Upper lobe of left lung (tissue), 4 donors: ENCODE measurements around the gene UBAP1.

Experiments
- CTCF ChIP-seq, 6 experiments: fragments of 450-650 bp in 4 of 6; fragments of 200-600 bp in 2 of 6; sonication (generic) in 2 of 6; IDR thresholded peaks; one replicate each; pipeline ENCODE4 v1.5.1; 2016 to 2019; ENCODE audit warnings: antibody characterized with exemption in 6 of 6
- EP300 ChIP-seq, 4 donors: sonication (generic); formaldehyde crosslinking; IDR thresholded peaks; one replicate each; pipeline ENCODE4 v1.5.1; 2017; ENCODE audit warnings: antibody characterized with exemption in 4 of 4, control low read depth in 2 of 4
- POLR2A ChIP-seq, 4 donors: fragments of 450-650 bp; IDR thresholded peaks; one replicate each; pipeline ENCODE4 v1.5.1; 2016 to 2017; ENCODE audit warnings: antibody characterized with exemption in 4 of 4, mild to moderate bottlenecking in 2 of 4
- POLR2AphosphoS5 ChIP-seq, 2 donors: sonication (generic); formaldehyde crosslinking; IDR thresholded peaks; one replicate each; pipeline ENCODE4 v1.5.1; 2017; ENCODE audit warnings: antibody characterized with exemption in 2 of 2

DNA sequence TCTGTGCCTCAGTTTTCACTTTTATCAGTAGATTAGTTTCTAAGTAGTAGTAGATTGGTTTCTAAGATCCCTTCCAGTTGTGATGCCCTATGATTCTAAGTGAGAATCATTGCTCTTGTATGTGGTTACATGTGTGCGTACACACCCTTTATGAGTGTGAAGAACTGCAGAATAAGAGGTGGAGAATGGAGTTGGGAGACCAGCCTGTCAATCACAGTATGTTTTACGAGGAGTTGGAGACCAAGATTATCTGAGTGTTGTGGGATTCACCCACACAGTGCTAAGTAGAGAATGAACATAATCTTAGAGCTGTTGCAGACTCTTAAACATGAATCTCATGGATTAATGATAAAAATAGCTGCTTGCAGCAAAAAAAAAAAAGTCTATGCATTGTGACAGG lies 112.6 kb downstream of the UBAP1 start:
- TF ChIP-seq EP300 (IDR thresholded peaks at IDR 0.05), result no peak
- no peak for TF ChIP-seq CTCF (IDR thresholded peaks at IDR 0.05)
- TF ChIP-seq POLR2AphosphoS5 (IDR thresholded peaks at IDR 0.05), result no peak
- TF ChIP-seq POLR2A (IDR thresholded peaks at IDR 0.05), result no peak
